ENCODE measurements around the gene VIPR1.
A peak's percentile ranks its signal among the peaks of the same experiment; 100 is the strongest.

Gene VIPR1

DNA sequence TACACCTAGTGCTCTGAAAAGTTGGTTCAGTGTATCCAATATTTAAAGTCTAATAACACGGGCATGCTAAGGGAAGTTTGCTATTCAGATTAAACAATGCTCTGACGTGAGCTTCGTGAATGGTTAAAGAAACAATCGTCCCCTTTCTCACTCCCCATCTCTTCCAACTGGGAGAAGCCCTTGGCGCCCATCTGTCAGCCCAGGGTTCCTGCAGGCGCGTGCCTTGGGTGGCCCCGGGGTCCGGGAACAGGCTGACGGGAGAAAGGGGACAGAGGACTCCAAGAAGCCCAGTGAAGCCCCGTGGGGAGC, 78.9 kb downstream of the VIPR1 start:
- no peak for DNase-seq

GRCh38 chr3:42581709-42582473, 79.4 kb downstream of the VIPR1 start, which contains the start of gene SEC22C:
TSS of gene SEC22C (minus strand) at chr3:42581967. CDS start at chr3:42569046, 12,921 bp downstream.
- peak; percentile 94 for DNase-seq

DNA sequence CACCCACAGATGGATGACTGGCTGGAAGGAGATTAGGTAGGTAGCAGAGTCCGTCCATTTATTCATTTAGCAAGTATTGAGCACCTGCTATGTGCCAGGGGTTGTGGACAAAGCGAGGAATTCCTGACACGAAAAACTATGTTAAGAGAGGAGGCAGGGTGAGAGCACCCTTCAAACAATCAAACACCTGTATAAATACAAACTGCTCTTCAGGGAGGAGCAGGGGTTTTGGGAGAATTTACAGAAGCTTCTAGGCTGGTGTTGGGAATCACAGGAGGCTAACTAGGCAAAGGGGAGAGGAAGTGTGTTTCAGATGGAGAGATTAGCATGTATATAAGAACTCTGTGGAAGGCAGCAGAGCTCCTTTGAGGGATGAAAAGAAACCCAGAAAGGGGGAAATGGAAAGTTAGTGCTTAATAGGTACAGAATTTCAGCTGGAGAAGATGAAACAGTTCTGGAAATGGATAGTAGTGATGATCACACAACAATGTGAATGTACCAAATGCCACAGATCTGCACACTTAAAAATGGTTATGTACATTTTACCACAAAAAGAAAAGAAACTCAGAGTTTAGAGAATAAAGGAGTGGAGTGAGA, 80.1 kb downstream of the VIPR1 start:
- no peak for DNase-seq

Data from CD4-positive, alpha-beta T cell treated with Interferon gamma for 1 hour (primary cell).